BJ (cell line): ENCODE data around the gene RSAD2. TPM values are rescaled to one million over a fixed set of nuclear protein-coding genes. Genes with fewer than 3 reads are reported as not detected.
A peak's percentile ranks its signal among the peaks of the same experiment; 100 is the strongest.

ENCODE experiments used
- CTCF ChIA-PET: fragments of 350-600 bp; formaldehyde crosslinking; extraction: SDS; loops from one replicate; lab custom pipeline; 2021; ENCODE audit warnings: antibody characterized with exemption, inconsistent platforms; lab: Yijun Ruan, JAX
- POLR2A ChIA-PET: fragments of 300-600 bp; sonication (Branson Sonifier 250); formaldehyde crosslinking; extraction: SDS; loops from one replicate; lab custom pipeline; 2021; ENCODE audit warnings: antibody characterized with exemption; lab: Charles Lee
- DNase-seq: peaks from one replicate; pipeline ENCODE4 v3.0.0-alpha.2; 2011; ENCODE audit warnings: low read depth
- H3K27me3 ChIP-seq: 2 replicates; pipeline ENCODE4 v1.6.0; 2011; ENCODE audit warnings: low read length; ENCODE audit not compliant: control insufficient read depth, insufficient read depth
- H3K36me3 ChIP-seq: 2 replicates; pipeline ENCODE4 v1.5.1; 2011; ENCODE audit warnings: low read length; ENCODE audit not compliant: control insufficient read depth, insufficient read depth
- H3K4me3 ChIP-seq: 2 replicates; pipeline ENCODE4 v1.5.1; 2011; ENCODE audit warnings: low read depth, mild to moderate bottlenecking, control low read depth, low read length
- CTCF ChIP-seq: IDR thresholded peaks from 2 replicates; pipeline ENCODE4 v1.5.1; 2011; ENCODE audit warnings: low read depth, mild to moderate bottlenecking, control low read depth, inconsistent platforms, low read length, moderate library complexity; ENCODE audit not compliant: insufficient read depth
- polyA plus RNA-seq: library from polyadenylated mRNA; depleted of rRNA; stranded (reverse); fragments of >200 nt; gene quantifications from 2 replicates; pipeline ENCODE4 v1.2.3, GENCODE V29; 2011

Gene RSAD2
- polyA plus RNA-seq, 1 experiment, result 0.05 TPM

GRCh38 chr2:6864231-6864754 lies 13.3 kb upstream of the RSAD2 start:
- Histone ChIP-seq H3K36me3 (no peaks in the 10 kb centered on the region), H3K4me3 (no peak overlapping the region), H3K27me3 (peaks cover 6% of the 10 kb centered on the region)
- POLR2A ChIA-PET, result no interaction called here
- CTCF ChIA-PET, result interaction anchor here (1.0 kb wide), 1 partner anchor 511 kb away, joined by 3 read pairs; no protein-coding TSS in a partner anchor
- TF ChIP-seq CTCF, result no peak
- no peak for DNase-seq

GRCh38 chr2:6864923-6865345 lies 12.6 kb upstream of the RSAD2 start:
- H3K27me3 ChIP-seq, result peaks cover 6% of the 10 kb centered on the region
- H3K4me3 ChIP-seq, result peak overlapping the region; percentile 23
- CTCF ChIA-PET, result no interaction called here
- no peaks in the 10 kb centered on the region for H3K36me3 ChIP-seq
- no peak for TF ChIP-seq CTCF
- POLR2A ChIA-PET, result no interaction called here
- DNase-seq, result no peak

- no peak for DNase-seq
- Histone ChIP-seq H3K4me3 (peak within 1 kb of the TSS; percentile 56), H3K36me3 (no peaks in the 10 kb centered on the region), H3K27me3 (peaks cover 6% of the 10 kb centered on the region)
- CTCF ChIA-PET, result interaction anchor here (0.8 kb wide), 1 partner anchor 635 kb away, joined by 3 read pairs; no protein-coding TSS in a partner anchor
- POLR2A ChIA-PET, result no interaction called here
- no peak for TF ChIP-seq CTCF
These were observed 12.0 kb upstream of the RSAD2 start, which contains the start of gene CMPK2 for GRCh38 chr2:6865346-6866274. TSS of gene CMPK2 (minus strand) at chr2:6865907. CDS start at chr2:6865696, 211 bp downstream.

- Histone ChIP-seq H3K27me3 (peaks cover 6% of the 10 kb centered on the region), H3K36me3 (no peaks in the 10 kb centered on the region), H3K4me3 (peak overlapping the region; percentile 56)
- CTCF ChIA-PET, result interaction anchor here (0.8 kb wide), 1 partner anchor 636 kb away, joined by 3 read pairs; no protein-coding TSS in a partner anchor
- POLR2A ChIA-PET, result no interaction called here
- peak; percentile 45 for TF ChIP-seq CTCF
- DNase-seq, result no peak
These were observed 11.3 kb upstream of the RSAD2 start for GRCh38 chr2:6866275-6866671.

- CTCF ChIA-PET, result no interaction called here
- no peak for TF ChIP-seq CTCF
- Histone ChIP-seq H3K4me3 (no peak overlapping the region), H3K36me3 (no peaks in the 10 kb centered on the region), H3K27me3 (peaks cover 6% of the 10 kb centered on the region)
- POLR2A ChIA-PET, result no interaction called here
- no peak for DNase-seq
These were observed 10.6 kb upstream of the RSAD2 start for GRCh38 chr2:6866982-6867381.
